Duodenal mucosa (tissue), 2 donors: ENCODE results near the gene PPM1H.
"Not testable (repeated sequence)": the region's sequence is repeated elsewhere in the genome, so short reads cannot be mapped to it uniquely, and the experiment has no call there.

Experiments used
- H3K27ac ChIP-seq: one replicate; pipeline ENCODE4 v1.7.0; 2013; ENCODE audit warnings: low read depth, low read length
- H3K27me3 ChIP-seq, 2 donors: one replicate each; pipeline ENCODE4 v1.7.0; 2013; ENCODE audit warnings: low read length in 2 of 2, control low read depth in 1 of 2; ENCODE audit not compliant: insufficient read depth in 2 of 2, control insufficient read depth in 1 of 2
- H3K36me3 ChIP-seq, 2 donors: one replicate each; pipeline ENCODE4 v1.7.0; 2013; ENCODE audit warnings: low read length in 2 of 2, control low read depth in 1 of 2; ENCODE audit not compliant: insufficient read depth in 2 of 2, control insufficient read depth in 1 of 2
- H3K4me1 ChIP-seq, 2 donors: one replicate each; pipeline ENCODE4 v1.7.0; 2013; ENCODE audit warnings: low read length in 2 of 2, control low read depth in 1 of 2; ENCODE audit not compliant: insufficient read depth in 2 of 2, control insufficient read depth in 1 of 2
- H3K4me3 ChIP-seq, 2 donors: one replicate each; pipeline ENCODE4 v1.7.0; 2013; ENCODE audit warnings: low read length in 2 of 2, low read depth in 1 of 2
- H3K9ac ChIP-seq, 2 donors: one replicate each; pipeline ENCODE4 v1.7.0; 2013; ENCODE audit warnings: low read length in 2 of 2, low read depth in 1 of 2
- H3K9me3 ChIP-seq, 2 donors: one replicate each; pipeline ENCODE4 v1.7.0; 2013; ENCODE audit warnings: low read length in 2 of 2, control low read depth in 1 of 2; ENCODE audit not compliant: control insufficient read depth in 1 of 2

Gene PPM1H

GRCh38 chr12:62893276-62893675, 41.7 kb downstream of the PPM1H start:
- Histone ChIP-seq H3K4me1 (peaks cover 0 to 8% of the 10 kb centered on the region in 2 donors), H3K4me3 (no peak overlapping the region), H3K36me3 (no peaks in the 10 kb centered on the region), H3K9me3 (no peaks in the 10 kb centered on the region), H3K27me3 (no peaks in the 10 kb centered on the region), H3K27ac (no peak overlapping the region), H3K9ac (no peak overlapping the region)

GRCh38 chr12:62891805-62892549, 43.0 kb downstream of the PPM1H start:
- no peaks in the 10 kb centered on the region for H3K36me3 ChIP-seq
- H3K9me3 ChIP-seq = no peaks in the 10 kb centered on the region
- no peak overlapping the region for H3K27ac ChIP-seq
- H3K4me1 ChIP-seq = peaks cover 0 to 8% of the 10 kb centered on the region in 2 donors
- no peaks in the 10 kb centered on the region for H3K27me3 ChIP-seq
- H3K4me3 ChIP-seq = no peak overlapping the region
- no peak overlapping the region for H3K9ac ChIP-seq

- no peaks in the 10 kb centered on the region for H3K27me3 ChIP-seq
- peaks cover 0 to 8% of the 10 kb centered on the region in 2 donors for H3K4me1 ChIP-seq
- H3K36me3 ChIP-seq = no peaks in the 10 kb centered on the region
- H3K9me3 ChIP-seq = peaks cover 0 to 2% of the 10 kb centered on the region in 2 donors
- H3K27ac ChIP-seq = no peak overlapping the region
- no peak overlapping the region for H3K4me3 ChIP-seq
- no peak overlapping the region for H3K9ac ChIP-seq
Observed at GRCh38 chr12:62888454-62889110, 46.4 kb downstream of the PPM1H start.

- Histone ChIP-seq H3K27me3 (no peaks in the 10 kb centered on the region), H3K9me3 (peaks cover 0 to 2% of the 10 kb centered on the region in 2 donors), H3K9ac (no peak overlapping the region), H3K4me1 (peaks cover 0 to 3% of the 10 kb centered on the region in 2 donors), H3K4me3 (no peak overlapping the region), H3K36me3 (no peaks in the 10 kb centered on the region), H3K27ac (no peak overlapping the region)
Observed at GRCh38 chr12:62886796-62887195, 48.2 kb downstream of the PPM1H start.

GRCh38 chr12:62885242-62885641, 49.7 kb downstream of the PPM1H start:
- Histone ChIP-seq H3K36me3 (no peaks in the 10 kb centered on the region), H3K4me3 (no peak overlapping the region), H3K9ac (no peak overlapping the region), H3K4me1 (no peaks in the 10 kb centered on the region), H3K27ac (no peak overlapping the region), H3K9me3 (peaks cover 0 to 2% of the 10 kb centered on the region in 2 donors), H3K27me3 (no peaks in the 10 kb centered on the region)

GRCh38 chr12:62884832-62885231, 50.1 kb downstream of the PPM1H start:
- not testable (repeated sequence) for H3K9me3 ChIP-seq, H3K4me1 ChIP-seq, H3K27me3 ChIP-seq, H3K36me3 ChIP-seq, H3K9ac ChIP-seq, H3K4me3 ChIP-seq, H3K27ac ChIP-seq

GRCh38 chr12:62882696-62883095, 52.3 kb downstream of the PPM1H start:
- H3K4me3 ChIP-seq = no peak overlapping the region
- H3K9me3 ChIP-seq = peaks cover 0 to 2% of the 10 kb centered on the region in 2 donors
- H3K27ac ChIP-seq = no peak overlapping the region
- H3K9ac ChIP-seq = no peak overlapping the region
- no peaks in the 10 kb centered on the region for H3K4me1 ChIP-seq
- no peaks in the 10 kb centered on the region for H3K27me3 ChIP-seq
- H3K36me3 ChIP-seq = no peaks in the 10 kb centered on the region

- H3K4me1 ChIP-seq = no peaks in the 10 kb centered on the region
- no peaks in the 10 kb centered on the region for H3K36me3 ChIP-seq
- H3K4me3 ChIP-seq = no peak overlapping the region
- H3K9me3 ChIP-seq = peaks cover 0 to 2% of the 10 kb centered on the region in 2 donors
- no peak overlapping the region for H3K27ac ChIP-seq
- no peak overlapping the region for H3K9ac ChIP-seq
- H3K27me3 ChIP-seq = no peaks in the 10 kb centered on the region
Observed at GRCh38 chr12:62882140-62882539, 52.8 kb downstream of the PPM1H start.

GRCh38 chr12:62879691-62880090, 55.3 kb downstream of the PPM1H start:
- Histone ChIP-seq H3K27me3 (no peaks in the 10 kb centered on the region), H3K9ac (no peak overlapping the region), H3K4me3 (no peak overlapping the region), H3K4me1 (no peaks in the 10 kb centered on the region), H3K27ac (no peak overlapping the region), H3K9me3 (no peaks in the 10 kb centered on the region), H3K36me3 (no peaks in the 10 kb centered on the region)

- H3K27me3 ChIP-seq, H3K27ac ChIP-seq, H3K9me3 ChIP-seq, H3K4me1 ChIP-seq, H3K36me3 ChIP-seq, H3K4me3 ChIP-seq, H3K9ac ChIP-seq: not testable (repeated sequence)
Observed at GRCh38 chr12:62879228-62879627, 55.7 kb downstream of the PPM1H start.
